HG03139 (cell line): ENCODE measurements around the gene NEGR1.
"Not testable (repeated sequence)": the region's sequence is repeated elsewhere in the genome, so short reads cannot be mapped to it uniquely, and the experiment has no call there.

Source experiments
- ATAC-seq: cut with Tn5 transposase; IDR thresholded peaks from one replicate; pipeline ENCODE4 v1.9.1; 2021; ENCODE audit not compliant: unreplicated experiment

NEGR1 gene

DNA sequence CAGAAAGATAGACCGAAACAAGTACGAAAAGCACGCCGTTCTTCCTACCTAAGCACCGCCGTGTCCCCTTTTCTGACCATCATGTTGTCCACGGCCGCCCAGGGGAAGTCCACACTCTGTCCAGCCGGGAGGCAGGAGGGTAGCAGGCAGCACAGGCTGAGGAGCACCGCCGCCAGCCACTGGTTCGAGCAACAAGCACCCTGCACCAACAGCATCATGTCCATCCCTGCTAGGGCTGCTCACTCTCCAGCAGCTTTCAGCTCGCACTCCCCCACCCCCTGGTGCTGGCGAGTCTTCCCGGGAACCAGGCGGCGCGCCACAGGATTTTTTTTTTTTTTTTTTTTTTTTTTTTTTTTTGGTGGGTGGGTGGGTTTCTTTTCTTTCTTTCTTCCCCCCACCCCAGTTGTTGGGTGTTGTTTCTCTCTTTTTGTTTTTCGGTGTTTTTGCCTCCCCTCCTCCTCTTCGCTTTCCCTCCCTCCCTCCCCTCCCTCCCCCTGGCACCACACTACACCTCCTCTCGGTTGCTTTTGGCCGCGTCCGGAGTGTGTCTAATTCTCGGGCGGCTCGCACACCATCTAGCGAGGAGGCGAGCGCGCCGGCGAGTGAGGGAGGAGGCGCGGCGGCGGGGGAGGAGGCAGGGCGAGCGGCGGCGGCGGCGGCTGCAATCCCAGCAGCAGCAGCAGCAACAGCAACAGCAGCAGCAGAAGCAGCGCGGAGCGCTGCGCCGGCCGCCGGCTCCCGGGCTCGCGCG, at the start of gene NEGR1:
TSS of gene NEGR1 (minus strand) at position 269 of the 751 bp plus-strand sequence.
- peak; percentile 80 for ATAC-seq

DNA sequence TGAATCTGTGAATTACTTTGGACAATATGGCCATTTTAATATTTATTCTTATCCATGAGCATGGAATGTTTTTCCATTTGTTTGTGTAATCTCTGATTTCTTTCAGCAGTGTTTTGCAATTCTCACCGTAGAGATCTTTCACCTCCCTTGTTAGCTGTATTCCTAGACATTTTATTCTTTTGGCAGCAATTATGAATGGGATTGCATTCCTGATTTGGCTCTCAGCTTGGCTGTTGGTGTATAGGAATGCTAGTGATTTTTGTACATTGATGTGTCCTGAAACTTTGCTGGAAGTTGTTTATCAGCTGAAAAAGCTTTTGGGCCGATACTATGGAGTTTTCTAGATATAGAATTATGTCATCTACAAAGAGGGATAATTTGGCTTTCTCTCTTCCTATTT, 44.2 kb upstream of the NEGR1 start:
- ATAC-seq: no peak

DNA sequence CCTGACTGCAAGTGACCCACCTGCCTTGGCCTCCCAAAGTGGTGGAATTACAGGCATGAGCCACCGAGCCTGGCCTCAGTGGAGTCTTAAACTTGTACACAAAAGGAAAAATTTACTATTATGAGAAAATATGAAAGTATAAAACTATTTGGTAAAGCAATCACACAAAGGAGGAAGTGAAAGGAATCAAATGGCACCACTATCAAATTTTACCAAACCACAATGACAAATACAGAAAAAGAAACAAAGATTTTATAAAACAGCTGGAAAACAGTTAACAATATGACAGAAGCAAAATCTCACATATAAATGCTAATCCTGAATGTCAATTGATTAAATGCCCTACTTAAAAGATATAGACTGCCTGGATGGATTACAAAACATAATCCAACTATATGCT, 42.1 kb upstream of the NEGR1 start:
- no peak for ATAC-seq

DNA sequence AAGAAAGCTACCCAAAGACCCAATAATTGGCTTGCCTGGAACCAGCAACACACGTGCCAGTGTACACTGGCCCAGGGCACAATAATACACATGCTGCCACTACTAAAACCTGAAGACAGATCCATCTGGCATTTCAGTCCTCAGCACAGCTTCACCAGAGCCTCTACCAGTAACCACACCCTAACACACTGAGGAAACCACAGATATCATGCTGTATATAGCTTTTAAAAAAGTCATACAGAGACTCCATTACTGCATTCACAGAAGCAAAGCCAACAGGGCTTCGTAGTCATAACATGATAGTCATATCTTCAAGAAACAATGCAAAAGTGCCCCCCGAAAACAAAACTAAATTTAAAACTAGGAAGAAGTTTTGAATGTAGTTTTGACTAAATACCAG, 40.6 kb upstream of the NEGR1 start:
- ATAC-seq: no peak

DNA sequence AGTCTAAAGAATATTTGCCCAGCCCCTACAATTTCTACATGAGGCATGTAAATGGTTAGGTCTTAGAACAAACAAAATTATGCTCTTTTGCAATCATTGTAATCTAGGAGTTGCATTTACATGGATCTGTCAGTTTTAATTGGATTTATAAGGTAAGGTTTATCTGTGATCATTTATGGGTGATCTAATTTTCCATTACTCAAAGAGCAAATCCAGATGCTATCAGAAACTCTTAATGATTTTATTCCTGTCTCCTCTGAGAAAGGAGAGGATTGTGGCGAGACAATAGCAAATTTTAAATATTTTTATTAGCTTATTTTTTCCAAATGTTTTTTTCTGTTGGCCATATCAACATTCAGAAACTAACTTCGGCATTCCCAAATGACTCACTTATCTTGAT, 14.2 kb upstream of the NEGR1 start:
- no peak for ATAC-seq

DNA sequence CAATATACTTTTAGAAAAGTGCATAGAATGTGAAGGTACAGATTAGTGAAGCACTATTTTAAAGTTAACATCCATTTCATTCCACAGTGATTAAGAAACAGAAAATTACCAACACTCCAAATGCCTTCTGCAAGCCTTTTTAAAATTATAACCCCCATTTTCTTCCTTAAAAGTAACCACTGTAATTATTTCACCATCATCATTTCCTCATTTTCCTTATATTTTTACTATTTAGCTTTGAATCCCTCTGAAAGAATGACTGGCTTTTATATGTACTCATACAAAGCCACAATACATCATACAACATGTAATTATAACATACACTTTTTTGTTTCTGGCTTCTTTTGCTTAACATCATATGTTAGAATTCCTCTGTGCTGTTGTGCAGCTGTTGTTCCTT, 6.5 kb upstream of the NEGR1 start:
- no peak for ATAC-seq

DNA sequence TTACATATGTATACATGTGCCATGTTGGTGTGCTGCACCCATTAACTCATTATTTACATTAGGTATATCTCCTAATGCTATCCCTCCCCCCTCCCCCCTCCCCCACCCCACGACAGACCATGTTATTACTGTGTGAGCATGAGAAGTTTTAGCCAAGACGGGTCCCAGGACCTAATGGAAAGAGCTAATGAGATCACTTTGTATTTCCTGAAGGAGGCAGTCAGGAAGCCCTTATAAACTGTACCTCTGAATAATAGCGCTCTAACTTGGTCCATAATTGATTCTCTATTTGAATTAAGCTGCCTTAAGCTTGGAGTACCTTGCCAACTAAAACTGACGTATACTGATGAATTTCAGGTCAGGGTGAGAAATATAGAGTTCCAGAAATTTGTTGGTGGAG, 4.1 kb upstream of the NEGR1 start:
- ATAC-seq: no peak

DNA sequence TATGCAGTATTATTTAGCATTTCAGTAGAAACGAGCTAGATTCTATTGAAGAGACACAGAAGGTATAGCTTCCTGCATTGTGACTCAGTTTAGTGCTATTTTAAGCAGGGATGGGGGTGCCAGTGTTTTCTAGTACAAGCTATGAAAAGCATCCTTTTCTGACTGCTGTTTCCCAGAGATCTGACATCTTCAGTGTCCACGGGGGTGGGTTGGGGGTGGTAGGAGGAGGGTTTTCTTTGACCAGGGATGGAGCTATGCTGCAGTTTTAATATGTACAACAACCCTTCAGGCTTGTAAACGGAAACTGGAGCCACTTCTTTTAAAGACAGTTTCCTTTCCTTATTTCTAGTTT, 2.7 kb upstream of the NEGR1 start:
- ATAC-seq: no peak

- peak; percentile 58 for ATAC-seq
Observed at GRCh38 chr1:72284348-72285073, 2.2 kb upstream of the NEGR1 start.

GRCh38 chr1:72284084-72284347, 1.7 kb upstream of the NEGR1 start:
- ATAC-seq: no peak

GRCh38 chr1:72283307-72284083, 1.2 kb upstream of the NEGR1 start:
- no peak for ATAC-seq

DNA sequence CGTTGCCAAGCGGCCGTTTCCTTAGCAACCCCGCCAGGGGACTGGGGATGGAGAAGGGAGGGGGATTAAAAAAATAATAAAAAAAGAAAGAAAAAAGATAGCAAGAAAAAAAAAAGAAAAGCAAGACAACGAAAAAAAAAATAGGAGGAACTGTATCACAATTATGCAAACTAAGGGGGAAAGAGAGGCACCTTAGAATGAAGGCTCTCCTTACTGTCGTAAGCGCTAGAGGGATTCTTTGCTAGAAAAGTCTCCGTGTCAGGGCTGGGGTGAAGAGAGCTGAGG, 625 bp upstream of the NEGR1 start:
- ATAC-seq: peak; percentile 2

DNA sequence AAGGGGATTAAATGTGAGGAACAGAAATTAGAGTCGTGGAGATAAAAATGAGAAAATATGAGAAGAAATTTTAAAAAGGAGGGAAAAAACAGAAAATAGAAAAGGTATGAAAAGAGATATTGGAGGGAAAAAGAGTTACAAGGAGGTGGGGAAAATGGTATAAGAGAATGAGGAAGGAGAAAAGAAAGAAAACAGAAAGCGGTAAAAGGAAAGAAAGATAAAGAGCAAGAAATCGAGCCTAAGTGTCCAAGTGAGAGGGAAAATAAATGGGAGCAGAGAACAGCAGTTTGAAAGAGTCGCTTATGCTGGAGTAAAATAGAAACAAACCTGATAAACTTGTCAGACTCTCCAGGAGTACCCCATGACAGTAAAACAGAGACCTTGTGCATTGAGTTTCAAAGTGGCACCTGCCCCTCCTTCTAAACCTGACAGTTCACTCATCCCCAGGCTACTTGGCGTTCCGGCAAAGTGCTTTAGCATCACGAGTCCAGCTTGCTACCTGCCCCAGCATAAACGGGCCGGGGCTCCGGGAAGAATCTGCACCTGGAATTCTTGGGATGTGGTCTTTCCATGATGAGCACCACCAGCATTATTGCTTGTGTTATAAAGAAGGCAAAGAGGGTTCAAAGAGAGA, 585 bp downstream of the NEGR1 start:
- ATAC-seq: no peak

DNA sequence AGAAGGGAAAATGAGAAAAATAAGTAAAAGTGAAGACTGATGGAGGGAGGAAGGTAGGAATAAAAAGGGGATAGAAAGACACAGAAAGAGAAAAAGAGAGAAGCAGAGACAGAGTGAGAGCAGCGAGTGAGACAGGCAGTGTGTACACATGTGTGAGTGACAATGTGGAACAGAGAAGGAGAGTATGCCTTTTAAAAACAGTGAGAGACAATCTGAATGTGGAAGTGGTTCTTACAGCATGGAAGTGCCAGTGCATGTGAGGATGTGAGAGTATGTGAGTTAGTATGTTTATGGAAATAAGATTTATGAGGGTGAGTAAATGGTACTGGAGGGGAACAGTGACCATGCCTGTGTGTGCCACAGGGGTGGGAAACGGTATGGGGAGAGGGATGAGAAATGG, 1.2 kb downstream of the NEGR1 start:
- no peak for ATAC-seq

GRCh38 chr1:72280711-72281110, 1.6 kb downstream of the NEGR1 start:
- ATAC-seq: no peak

GRCh38 chr1:72280131-72280530, 2.2 kb downstream of the NEGR1 start:
- no peak for ATAC-seq

DNA sequence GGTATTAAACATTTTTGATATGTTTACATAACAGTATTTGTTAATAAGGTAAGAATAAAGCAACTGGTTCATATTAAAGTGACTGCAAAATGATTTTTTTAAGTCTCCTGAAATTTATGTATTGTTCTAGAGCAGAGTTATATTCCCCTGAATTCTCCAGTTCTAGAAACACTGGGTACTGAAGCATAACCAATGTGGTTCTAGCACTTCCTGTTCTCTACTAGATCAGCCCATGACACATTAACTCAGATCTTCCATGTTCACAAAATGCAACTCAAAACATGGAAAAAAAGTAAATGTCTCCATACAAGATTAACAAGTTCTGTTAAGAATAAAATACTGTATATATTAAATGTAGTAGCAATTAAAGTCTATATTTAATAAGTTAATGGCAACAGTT, 3.9 kb downstream of the NEGR1 start:
- no peak for ATAC-seq

- ATAC-seq: no peak
Observed at GRCh38 chr1:72271555-72272085, 10.7 kb downstream of the NEGR1 start.

DNA sequence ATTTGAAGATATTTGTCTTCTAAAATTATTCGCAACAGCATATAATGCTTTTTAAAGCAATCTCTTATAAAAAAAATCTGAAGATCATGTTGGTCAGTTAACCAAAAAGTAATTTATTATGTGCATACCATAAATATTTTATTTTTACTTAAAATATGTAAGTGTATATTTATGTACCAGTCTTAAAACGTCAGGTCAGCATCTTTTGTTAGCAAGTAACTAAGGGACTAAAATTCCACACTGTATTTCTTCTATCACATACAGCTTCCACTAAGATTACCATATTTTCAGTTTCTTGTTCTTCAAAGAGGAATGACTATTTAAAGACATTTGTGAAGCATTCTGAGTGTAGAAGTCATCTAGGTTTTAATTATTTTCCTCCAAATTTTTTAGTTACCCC, 19.6 kb downstream of the NEGR1 start:
- ATAC-seq: no peak

DNA sequence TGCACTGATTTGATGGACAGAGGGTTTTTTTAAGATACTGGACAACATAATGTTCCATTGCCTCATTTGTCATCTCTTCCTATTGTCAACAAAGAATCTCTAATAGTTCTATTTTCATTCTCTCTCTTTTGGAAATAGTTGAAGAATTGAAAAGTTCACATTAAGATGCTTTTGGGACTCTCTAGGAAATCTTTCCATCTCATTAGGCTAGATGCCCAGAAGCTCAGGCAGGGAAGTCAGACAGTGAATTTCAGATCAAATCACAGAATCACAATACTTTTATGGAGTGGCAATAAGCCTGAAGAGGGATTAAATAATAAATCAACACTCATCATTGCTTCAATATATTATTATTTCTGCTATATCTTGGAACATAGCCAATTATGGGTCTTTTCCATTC, 29.2 kb downstream of the NEGR1 start:
- no peak for ATAC-seq

GRCh38 chr1:72241397-72241796, 40.9 kb downstream of the NEGR1 start:
- no peak for ATAC-seq

DNA sequence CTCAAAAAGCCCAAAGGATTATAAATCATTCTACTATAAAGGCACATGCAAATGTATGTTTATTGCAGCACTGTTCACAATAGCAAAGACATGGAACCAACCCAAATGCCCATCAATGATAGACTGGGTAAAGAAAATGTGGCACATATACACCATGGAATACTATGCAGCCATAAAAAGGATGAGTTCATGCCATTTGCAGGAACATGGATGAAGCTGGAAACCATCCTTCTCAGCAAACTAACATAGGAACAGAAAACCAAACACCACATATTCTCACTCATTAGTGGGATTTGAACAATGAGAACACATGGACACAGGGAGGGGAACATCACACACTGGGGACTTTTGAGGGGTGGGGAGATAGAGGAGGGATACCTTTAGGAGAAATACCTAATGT, 46.4 kb downstream of the NEGR1 start:
- not testable (repeated sequence) for ATAC-seq
